Panc1 (cell line): ENCODE measurements around the gene MBNL2. TPM values are rescaled to one million over a fixed set of nuclear protein-coding genes. Genes with fewer than 3 reads are reported as not detected.

Source experiments
- ATAC-seq: fragments of 200-7000 bp; cut with Tn5 transposase; 2 replicates; pipeline ENCODE4 v1.9.1; 2020; ENCODE audit warnings: mild to moderate bottlenecking, moderate library complexity
- BruUV-seq: library from RNA; stranded (reverse); fragments of 400-500 nt; replicated peaks from 2 replicates; lab custom pipeline; 2021; lab: Mats Ljungman, UMichigan
- CTCF ChIA-PET: fragments of 300-600 bp; sonication (Branson Sonifier 250); formaldehyde crosslinking; loops from one replicate; lab custom pipeline; 2022; ENCODE audit warnings: antibody characterized with exemption; lab: Charles Lee
- POLR2A ChIA-PET: fragments of 300-600 bp; sonication (Branson Sonifier 250); formaldehyde crosslinking; loops from one replicate; lab custom pipeline; 2022; ENCODE audit warnings: antibody characterized with exemption; lab: Charles Lee
- DNase-seq: peaks from one replicate; pipeline ENCODE4 v3.0.0-alpha.2; 2010; ENCODE audit warnings: low read depth, low spot score
- H3K27ac ChIP-seq: 2 replicates; pipeline ENCODE4 v1.5.1; 2011; ENCODE audit warnings: mild to moderate bottlenecking, low read length, inconsistent platforms
- H3K27me3 ChIP-seq: fragments of 200-500 bp; sonication (Bioruptor generic); 2 replicates; pipeline ENCODE4 v1.6.0; 2014; ENCODE audit warnings: low read length, inconsistent platforms; ENCODE audit not compliant: control insufficient read depth, insufficient read depth
- H3K36me3 ChIP-seq: fragments of 200-500 bp; sonication (Bioruptor generic); 2 replicates; pipeline ENCODE4 v1.5.1; 2014; ENCODE audit warnings: inconsistent platforms, mild to moderate bottlenecking, low read length, moderate library complexity; ENCODE audit not compliant: control insufficient read depth, insufficient read depth
- H3K4me1 ChIP-seq: 2 replicates; pipeline ENCODE4 v1.5.1; 2011; ENCODE audit warnings: inconsistent platforms, mild to moderate bottlenecking, low read length, moderate library complexity; ENCODE audit not compliant: control insufficient read depth, insufficient read depth
- H3K4me3 ChIP-seq, 2 experiments: 2 replicates each; pipeline ENCODE4 v1.5.1; 2011 to 2012; ENCODE audit warnings: low read depth in 2 of 2, low read length in 2 of 2, mild to moderate bottlenecking in 2 of 2, inconsistent platforms in 1 of 2, moderate library complexity in 1 of 2
- H3K9me3 ChIP-seq: fragments of 200-500 bp; sonication (Bioruptor generic); 2 replicates; pipeline ENCODE4 v1.5.1; 2014; ENCODE audit warnings: low read depth, mild to moderate bottlenecking, inconsistent platforms, low read length, moderate library complexity; ENCODE audit not compliant: control insufficient read depth, insufficient read depth
- POLR2AphosphoS5 ChIP-seq: IDR thresholded peaks from 2 replicates; pipeline ENCODE4 v1.6.1; 2012; ENCODE audit warnings: mild to moderate bottlenecking, low read depth, low read length, moderate library complexity
- SIN3A ChIP-seq: IDR thresholded peaks from 2 replicates; pipeline ENCODE4 v1.6.1; 2012; ENCODE audit warnings: low read depth, mild to moderate bottlenecking, low read length, moderate library complexity, borderline replicate concordance; ENCODE audit not compliant: insufficient read depth
- TCF7L2 ChIP-seq: IDR thresholded peaks from 2 replicates; pipeline ENCODE4 v1.6.1; 2011; ENCODE audit warnings: mild to moderate bottlenecking, low read depth, low read length, inconsistent platforms
- in situ Hi-C: cut with HindIII; loops from 2 replicates; pipeline ENCODE4 v1.10.0; 2016; ENCODE audit warnings: low sequenced_read_pairs, low pct_unique_long_range_greater_than_20kb
- intact Hi-C: fragments of 100-400 bp; cut with micrococcal nuclease; formaldehyde crosslinking; loops from one replicate; pipeline ENCODE4 v1.10.0; 2022; ENCODE audit not compliant: unreplicated experiment
- total RNA-seq: library from RNA; stranded (reverse); gene quantifications from one replicate; pipeline ENCODE4 v1.2.1, GENCODE V29; 2021; ENCODE audit not compliant: unreplicated experiment
- TF ChIP-seq, protein P1 (sequence below), 2 experiments: IDR thresholded peaks; 2 replicates each; pipeline ENCODE4 v1.6.1; 2011 to 2012; ENCODE audit warnings: low read depth in 2 of 2, control low read depth in 1 of 2, low read length in 1 of 2, mild to moderate bottlenecking in 1 of 2, moderate library complexity in 1 of 2; ENCODE audit not compliant: insufficient read depth in 1 of 2
- TF ChIP-seq, protein P2 (sequence below): fragments of 450-650 bp; IDR thresholded peaks from 2 replicates; pipeline ENCODE4 v1.5.1; 2017; ENCODE audit warnings: mild to moderate bottlenecking

The MBNL2 gene
- total RNA-seq, 1 experiment from 2014 or later = 103 TPM

DNA sequence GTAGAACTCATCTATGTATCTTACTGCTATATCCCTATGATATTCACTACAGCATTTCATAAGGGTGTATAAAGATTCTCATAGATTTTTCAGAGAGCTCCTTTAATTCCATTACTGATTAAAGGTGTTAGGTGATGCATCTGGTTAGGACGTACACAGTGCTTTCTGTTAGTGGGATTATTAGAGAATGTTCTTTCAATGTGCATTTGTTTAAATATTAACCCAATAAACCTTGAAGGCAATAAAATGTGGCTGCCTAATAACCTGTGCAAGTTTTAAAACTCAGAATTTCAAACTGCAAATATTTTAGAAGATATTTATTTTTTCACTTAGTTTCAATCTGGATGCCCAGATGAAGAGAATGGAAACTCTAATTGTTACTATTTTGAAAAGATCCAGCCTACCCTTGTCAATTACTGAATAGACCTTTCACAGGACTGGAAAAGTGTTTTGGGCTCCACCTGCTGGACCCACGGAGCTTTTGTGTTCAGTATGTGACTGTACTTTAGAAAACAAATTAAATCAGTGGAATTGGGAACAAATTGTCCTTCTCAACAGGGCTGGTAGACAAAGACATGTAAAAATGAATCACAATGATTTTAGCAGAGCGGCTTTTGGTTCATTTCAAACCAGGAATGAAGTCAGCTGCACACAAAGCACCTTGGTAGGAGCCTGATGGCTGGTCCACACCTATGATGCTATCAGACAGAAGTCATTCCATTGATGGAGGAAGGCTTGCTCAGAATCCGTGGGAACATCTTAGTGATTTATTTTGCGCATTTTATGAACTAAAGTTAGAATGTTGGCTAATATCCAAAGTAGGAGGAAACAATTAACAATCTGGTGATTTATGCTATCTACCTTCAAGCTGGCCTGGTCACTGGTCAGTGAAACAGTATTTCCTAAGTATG lies 122.4 kb downstream of the MBNL2 start:
- CTCF ChIA-PET = interaction anchor here (1.2 to 1.4 kb wide), 2 partner anchors 89 to 235 kb away, joined by 4 to 5 read pairs; no protein-coding TSS in a partner anchor
- H3K9me3 ChIP-seq = no peaks in the 10 kb centered on the region
- ATAC-seq (peak; percentile 74), DNase-seq (no peak)
- intact Hi-C loops = loop anchor here (10.0 kb wide), 1 partner anchor 330 kb away; no protein-coding TSS in a partner anchor
- POLR2A ChIA-PET = no interaction called here
- BruUV-seq = no TSS peak
- peaks cover 24% of the 10 kb centered on the region for H3K36me3 ChIP-seq
- peaks cover 39% of the 10 kb centered on the region for H3K4me1 ChIP-seq
- H3K4me3 ChIP-seq = no peak overlapping the region
- in situ Hi-C loops = no loop called here
- no peaks in the 10 kb centered on the region for H3K27me3 ChIP-seq
- no peak for TF ChIP-seq POLR2AphosphoS5
- TF ChIP-seq, protein P1, sequence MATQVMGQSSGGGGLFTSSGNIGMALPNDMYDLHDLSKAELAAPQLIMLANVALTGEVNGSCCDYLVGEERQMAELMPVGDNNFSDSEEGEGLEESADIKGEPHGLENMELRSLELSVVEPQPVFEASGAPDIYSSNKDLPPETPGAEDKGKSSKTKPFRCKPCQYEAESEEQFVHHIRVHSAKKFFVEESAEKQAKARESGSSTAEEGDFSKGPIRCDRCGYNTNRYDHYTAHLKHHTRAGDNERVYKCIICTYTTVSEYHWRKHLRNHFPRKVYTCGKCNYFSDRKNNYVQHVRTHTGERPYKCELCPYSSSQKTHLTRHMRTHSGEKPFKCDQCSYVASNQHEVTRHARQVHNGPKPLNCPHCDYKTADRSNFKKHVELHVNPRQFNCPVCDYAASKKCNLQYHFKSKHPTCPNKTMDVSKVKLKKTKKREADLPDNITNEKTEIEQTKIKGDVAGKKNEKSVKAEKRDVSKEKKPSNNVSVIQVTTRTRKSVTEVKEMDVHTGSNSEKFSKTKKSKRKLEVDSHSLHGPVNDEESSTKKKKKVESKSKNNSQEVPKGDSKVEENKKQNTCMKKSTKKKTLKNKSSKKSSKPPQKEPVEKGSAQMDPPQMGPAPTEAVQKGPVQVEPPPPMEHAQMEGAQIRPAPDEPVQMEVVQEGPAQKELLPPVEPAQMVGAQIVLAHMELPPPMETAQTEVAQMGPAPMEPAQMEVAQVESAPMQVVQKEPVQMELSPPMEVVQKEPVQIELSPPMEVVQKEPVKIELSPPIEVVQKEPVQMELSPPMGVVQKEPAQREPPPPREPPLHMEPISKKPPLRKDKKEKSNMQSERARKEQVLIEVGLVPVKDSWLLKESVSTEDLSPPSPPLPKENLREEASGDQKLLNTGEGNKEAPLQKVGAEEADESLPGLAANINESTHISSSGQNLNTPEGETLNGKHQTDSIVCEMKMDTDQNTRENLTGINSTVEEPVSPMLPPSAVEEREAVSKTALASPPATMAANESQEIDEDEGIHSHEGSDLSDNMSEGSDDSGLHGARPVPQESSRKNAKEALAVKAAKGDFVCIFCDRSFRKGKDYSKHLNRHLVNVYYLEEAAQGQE (IDR thresholded peaks at IDR 0.05; ENCODE audit: insufficient read depth in 1 of 2, low read depth in 2 of 2, low read length in 1 of 2) = no peak
- TF ChIP-seq, protein P2, sequence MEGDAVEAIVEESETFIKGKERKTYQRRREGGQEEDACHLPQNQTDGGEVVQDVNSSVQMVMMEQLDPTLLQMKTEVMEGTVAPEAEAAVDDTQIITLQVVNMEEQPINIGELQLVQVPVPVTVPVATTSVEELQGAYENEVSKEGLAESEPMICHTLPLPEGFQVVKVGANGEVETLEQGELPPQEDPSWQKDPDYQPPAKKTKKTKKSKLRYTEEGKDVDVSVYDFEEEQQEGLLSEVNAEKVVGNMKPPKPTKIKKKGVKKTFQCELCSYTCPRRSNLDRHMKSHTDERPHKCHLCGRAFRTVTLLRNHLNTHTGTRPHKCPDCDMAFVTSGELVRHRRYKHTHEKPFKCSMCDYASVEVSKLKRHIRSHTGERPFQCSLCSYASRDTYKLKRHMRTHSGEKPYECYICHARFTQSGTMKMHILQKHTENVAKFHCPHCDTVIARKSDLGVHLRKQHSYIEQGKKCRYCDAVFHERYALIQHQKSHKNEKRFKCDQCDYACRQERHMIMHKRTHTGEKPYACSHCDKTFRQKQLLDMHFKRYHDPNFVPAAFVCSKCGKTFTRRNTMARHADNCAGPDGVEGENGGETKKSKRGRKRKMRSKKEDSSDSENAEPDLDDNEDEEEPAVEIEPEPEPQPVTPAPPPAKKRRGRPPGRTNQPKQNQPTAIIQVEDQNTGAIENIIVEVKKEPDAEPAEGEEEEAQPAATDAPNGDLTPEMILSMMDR = peak; percentile 68
- peak overlapping the region; percentile 96 for H3K27ac ChIP-seq

DNA sequence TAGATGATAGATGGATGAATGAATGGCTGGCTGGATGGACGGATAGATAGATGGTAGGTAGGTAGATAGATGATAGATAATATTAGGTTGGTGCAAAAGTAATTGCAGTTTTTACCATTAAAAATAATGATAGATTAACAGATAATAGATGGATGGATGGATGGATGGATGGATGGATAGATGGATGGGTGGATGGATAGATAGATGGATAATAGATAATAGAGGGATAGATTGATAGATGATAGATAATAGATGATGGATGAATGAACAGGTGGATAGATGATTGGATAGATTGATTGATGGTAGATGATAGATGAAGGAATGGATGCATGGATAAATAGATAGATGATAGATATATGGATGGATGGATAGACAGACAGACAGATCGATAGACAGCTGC lies 124.0 kb downstream of the MBNL2 start:
- no peaks in the 10 kb centered on the region for H3K9me3 ChIP-seq
- no peak overlapping the region; the same call in 1 of the 2 replicates for H3K27ac ChIP-seq
- ChIA-PET POLR2A (interaction anchor here (0.6 kb wide), 1 partner anchor 95 kb away, joined by 5 read pairs; no protein-coding TSS in a partner anchor), CTCF (no interaction called here)
- peaks cover 24% of the 10 kb centered on the region for H3K4me1 ChIP-seq
- ATAC-seq (no peak), DNase-seq (no peak)
- in situ Hi-C loops (no loop called here), intact Hi-C loops (loop anchor here (10.0 kb wide), 1 partner anchor 331 kb away; no protein-coding TSS in a partner anchor)
- H3K4me3 ChIP-seq = no peak overlapping the region
- no TSS peak for BruUV-seq
- TF ChIP-seq TCF7L2 (no peak), POLR2AphosphoS5 (no peak), SIN3A (no peak)
- TF ChIP-seq, protein P2 = no peak
- TF ChIP-seq, protein P1 (IDR thresholded peaks at IDR 0.05; ENCODE audit: insufficient read depth in 1 of 2, low read depth in 2 of 2, low read length in 1 of 2) = no peak
- H3K27me3 ChIP-seq = no peaks in the 10 kb centered on the region
- H3K36me3 ChIP-seq = peaks cover 27% of the 10 kb centered on the region
